ENCODE results near the gene IFNGR2.

Gene IFNGR2

DNA sequence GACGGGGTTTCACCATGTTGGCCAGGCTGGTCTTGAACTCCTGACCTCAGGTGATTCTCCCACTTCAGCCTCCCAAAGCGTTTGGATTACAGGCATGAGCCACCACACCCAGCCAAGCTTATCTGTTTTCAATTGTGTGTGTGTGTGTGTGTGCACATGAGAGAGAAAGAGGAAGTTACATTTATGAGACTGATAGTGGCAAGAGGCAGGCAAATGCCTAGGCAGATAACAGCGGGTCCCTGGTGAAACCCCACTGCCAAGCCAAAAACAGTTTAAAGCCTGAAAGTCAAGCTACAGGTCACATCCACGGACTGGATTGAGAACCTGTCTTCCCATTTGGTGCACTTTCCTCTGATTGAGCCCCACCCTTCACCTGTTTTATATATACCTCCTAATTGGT lies 35.1 kb upstream of the IFNGR2 start:
- no peaks in the 10 kb centered on the region for H3K9me3 ChIP-seq (ENCODE audit: control insufficient read depth, insufficient read depth, low read depth, low read length)
- no peak for TF ChIP-seq ZNF341 (tag by site-specific recombination; IDR thresholded peaks at IDR 0.05; ENCODE audit: low read depth)
- no peak for TF ChIP-seq SETDB1 (IDR thresholded peaks at IDR 0.05; ENCODE audit: insufficient read length, low read length)
- TF ChIP-seq, protein P1, sequence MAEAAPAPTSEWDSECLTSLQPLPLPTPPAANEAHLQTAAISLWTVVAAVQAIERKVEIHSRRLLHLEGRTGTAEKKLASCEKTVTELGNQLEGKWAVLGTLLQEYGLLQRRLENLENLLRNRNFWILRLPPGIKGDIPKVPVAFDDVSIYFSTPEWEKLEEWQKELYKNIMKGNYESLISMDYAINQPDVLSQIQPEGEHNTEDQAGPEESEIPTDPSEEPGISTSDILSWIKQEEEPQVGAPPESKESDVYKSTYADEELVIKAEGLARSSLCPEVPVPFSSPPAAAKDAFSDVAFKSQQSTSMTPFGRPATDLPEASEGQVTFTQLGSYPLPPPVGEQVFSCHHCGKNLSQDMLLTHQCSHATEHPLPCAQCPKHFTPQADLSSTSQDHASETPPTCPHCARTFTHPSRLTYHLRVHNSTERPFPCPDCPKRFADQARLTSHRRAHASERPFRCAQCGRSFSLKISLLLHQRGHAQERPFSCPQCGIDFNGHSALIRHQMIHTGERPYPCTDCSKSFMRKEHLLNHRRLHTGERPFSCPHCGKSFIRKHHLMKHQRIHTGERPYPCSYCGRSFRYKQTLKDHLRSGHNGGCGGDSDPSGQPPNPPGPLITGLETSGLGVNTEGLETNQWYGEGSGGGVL (tag by site-specific recombination; IDR thresholded peaks at IDR 0.05), result no peak
- TF ChIP-seq, protein P2, sequence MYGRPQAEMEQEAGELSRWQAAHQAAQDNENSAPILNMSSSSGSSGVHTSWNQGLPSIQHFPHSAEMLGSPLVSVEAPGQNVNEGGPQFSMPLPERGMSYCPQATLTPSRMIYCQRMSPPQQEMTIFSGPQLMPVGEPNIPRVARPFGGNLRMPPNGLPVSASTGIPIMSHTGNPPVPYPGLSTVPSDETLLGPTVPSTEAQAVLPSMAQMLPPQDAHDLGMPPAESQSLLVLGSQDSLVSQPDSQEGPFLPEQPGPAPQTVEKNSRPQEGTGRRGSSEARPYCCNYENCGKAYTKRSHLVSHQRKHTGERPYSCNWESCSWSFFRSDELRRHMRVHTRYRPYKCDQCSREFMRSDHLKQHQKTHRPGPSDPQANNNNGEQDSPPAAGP (tag by site-specific recombination; IDR thresholded peaks at IDR 0.05), result no peak
- no peak for TF ChIP-seq ZFHX2 (tag by site-specific recombination; conservative IDR thresholded peaks at IDR 0.05)
- TF ChIP-seq ZBTB20 (tag by site-specific recombination; IDR thresholded peaks at IDR 0.05), result no peak
- no peak for TF ChIP-seq ZNF274 (IDR thresholded peaks at IDR 0.05; ENCODE audit: low read length)
- TF ChIP-seq ZNF274 (tag by site-specific recombination; IDR thresholded peaks at IDR 0.05; ENCODE audit: borderline replicate concordance), result no peak
- H3K4me3 ChIP-seq (ENCODE audit: low read depth, low read length), result no peak overlapping the region
- no peaks in the 10 kb centered on the region for H3K36me3 ChIP-seq (ENCODE audit: control insufficient read depth in 2 of 2, insufficient read depth in 1 of 2, low read length in 2 of 2)
- no peak overlapping the region for H3K27ac ChIP-seq (ENCODE audit: extremely low read depth, low read depth, low read length)
- CTCF ChIA-PET, result interaction anchor here (0.5 to 1.0 kb wide), 2 partner anchors 11 to 234 kb away, joined by 3 read pairs; no protein-coding TSS in a partner anchor
- H3K4me1 ChIP-seq (ENCODE audit: control insufficient read depth, insufficient read depth, low read length), result no peaks in the 10 kb centered on the region
- POLR2A ChIA-PET, result no interaction called here

DNA sequence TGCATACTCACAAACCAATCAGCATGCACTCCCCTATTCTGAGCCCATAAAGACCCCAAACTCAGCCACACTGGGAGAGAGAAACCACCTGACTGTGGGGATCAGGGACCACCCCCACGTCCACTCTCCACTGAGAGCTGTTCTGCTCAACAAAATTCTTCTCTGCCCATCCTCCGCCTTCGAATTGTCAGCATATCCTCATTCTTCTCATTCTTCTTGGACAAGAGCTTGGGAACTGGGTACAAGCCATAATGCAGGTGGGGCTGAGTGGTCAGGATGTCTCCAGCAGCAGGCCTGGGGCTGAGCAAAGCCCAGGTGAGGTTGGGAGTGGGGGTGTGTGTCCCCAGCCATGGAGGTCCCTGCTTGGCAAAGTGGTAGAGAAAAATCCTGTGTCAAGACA lies 34.6 kb upstream of the IFNGR2 start:
- Histone ChIP-seq H3K36me3 (ENCODE audit: control insufficient read depth in 2 of 2, insufficient read depth in 1 of 2, low read length in 2 of 2) (no peaks in the 10 kb centered on the region), H3K27ac (ENCODE audit: extremely low read depth, low read depth, low read length) (no peak overlapping the region), H3K4me3 (ENCODE audit: low read depth, low read length) (no peak overlapping the region), H3K9me3 (ENCODE audit: control insufficient read depth, insufficient read depth, low read depth, low read length) (no peaks in the 10 kb centered on the region), H3K4me1 (ENCODE audit: control insufficient read depth, insufficient read depth, low read length) (no peaks in the 10 kb centered on the region)
- CTCF ChIA-PET, result interaction anchor here (0.5 to 3.3 kb wide), 5 partner anchors 7 to 896 kb away, joined by 3 to 38 read pairs (median 4); no protein-coding TSS in a partner anchor
- POLR2A ChIA-PET, result no interaction called here
- TF ChIP-seq YY2 (tag by site-specific recombination; IDR thresholded peaks at IDR 0.05), result no peak
- TF ChIP-seq ZNF391 (tag by site-specific recombination; IDR thresholded peaks at IDR 0.05; ENCODE audit: borderline replicate concordance, low read depth), result no peak
- TF ChIP-seq ZNF600 (tag by site-specific recombination; IDR thresholded peaks at IDR 0.05), result no peak
- TF ChIP-seq FEZF1 (tag by site-specific recombination; IDR thresholded peaks at IDR 0.05), result no peak
- TF ChIP-seq ZNF133 (tag by site-specific recombination; IDR thresholded peaks at IDR 0.05), result no peak
- TF ChIP-seq, protein P3, sequence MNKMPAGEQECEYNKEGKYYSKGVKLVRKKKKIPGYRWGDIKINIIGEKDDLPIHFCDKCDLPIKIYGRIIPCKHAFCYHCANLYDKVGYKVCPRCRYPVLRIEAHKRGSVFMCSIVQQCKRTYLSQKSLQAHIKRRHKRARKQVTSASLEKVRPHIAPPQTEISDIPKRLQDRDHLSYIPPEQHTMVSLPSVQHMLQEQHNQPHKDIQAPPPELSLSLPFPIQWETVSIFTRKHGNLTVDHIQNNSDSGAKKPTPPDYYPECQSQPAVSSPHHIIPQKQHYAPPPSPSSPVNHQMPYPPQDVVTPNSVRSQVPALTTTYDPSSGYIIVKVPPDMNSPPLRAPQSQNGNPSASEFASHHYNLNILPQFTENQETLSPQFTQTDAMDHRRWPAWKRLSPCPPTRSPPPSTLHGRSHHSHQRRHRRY (tag by site-specific recombination; IDR thresholded peaks at IDR 0.05), result no peak
- TF ChIP-seq ZBTB7A (tag by site-specific recombination; IDR thresholded peaks at IDR 0.05; ENCODE audit: low read depth), result no peak
- TF ChIP-seq, protein P4, sequence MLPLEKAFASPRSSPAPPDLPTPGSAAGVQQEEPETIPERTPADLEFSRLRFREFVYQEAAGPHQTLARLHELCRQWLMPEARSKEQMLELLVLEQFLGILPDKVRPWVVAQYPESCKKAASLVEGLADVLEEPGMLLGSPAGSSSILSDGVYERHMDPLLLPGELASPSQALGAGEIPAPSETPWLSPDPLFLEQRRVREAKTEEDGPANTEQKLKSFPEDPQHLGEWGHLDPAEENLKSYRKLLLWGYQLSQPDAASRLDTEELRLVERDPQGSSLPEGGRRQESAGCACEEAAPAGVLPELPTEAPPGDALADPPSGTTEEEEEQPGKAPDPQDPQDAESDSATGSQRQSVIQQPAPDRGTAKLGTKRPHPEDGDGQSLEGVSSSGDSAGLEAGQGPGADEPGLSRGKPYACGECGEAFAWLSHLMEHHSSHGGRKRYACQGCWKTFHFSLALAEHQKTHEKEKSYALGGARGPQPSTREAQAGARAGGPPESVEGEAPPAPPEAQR (tag by site-specific recombination; IDR thresholded peaks at IDR 0.05), result no peak
- TF ChIP-seq ZNF571 (tag by site-specific recombination; IDR thresholded peaks at IDR 0.05), result no peak
- TF ChIP-seq SP3 (tag by site-specific recombination; IDR thresholded peaks at IDR 0.05), result no peak
